Hematopoietic multipotent progenitor cell treated with erythropoietin and hydrocortisone succinate and interleukin-3 and kit ligand, for 17 days (in vitro differentiated cells): ENCODE data around the gene FABP6.
A peak's percentile ranks its signal among the peaks of the same experiment; 100 is the strongest.
"Not testable (repeated sequence)": the region's sequence is repeated elsewhere in the genome, so short reads cannot be mapped to it uniquely, and the experiment has no call there.

Experiments used
- DNase-seq: peaks from one replicate; pipeline ENCODE4 v3.0.0-alpha.2; 2015; ENCODE audit warnings: low spot score

Gene FABP6, protein sequence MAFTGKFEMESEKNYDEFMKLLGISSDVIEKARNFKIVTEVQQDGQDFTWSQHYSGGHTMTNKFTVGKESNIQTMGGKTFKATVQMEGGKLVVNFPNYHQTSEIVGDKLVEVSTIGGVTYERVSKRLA

DNA sequence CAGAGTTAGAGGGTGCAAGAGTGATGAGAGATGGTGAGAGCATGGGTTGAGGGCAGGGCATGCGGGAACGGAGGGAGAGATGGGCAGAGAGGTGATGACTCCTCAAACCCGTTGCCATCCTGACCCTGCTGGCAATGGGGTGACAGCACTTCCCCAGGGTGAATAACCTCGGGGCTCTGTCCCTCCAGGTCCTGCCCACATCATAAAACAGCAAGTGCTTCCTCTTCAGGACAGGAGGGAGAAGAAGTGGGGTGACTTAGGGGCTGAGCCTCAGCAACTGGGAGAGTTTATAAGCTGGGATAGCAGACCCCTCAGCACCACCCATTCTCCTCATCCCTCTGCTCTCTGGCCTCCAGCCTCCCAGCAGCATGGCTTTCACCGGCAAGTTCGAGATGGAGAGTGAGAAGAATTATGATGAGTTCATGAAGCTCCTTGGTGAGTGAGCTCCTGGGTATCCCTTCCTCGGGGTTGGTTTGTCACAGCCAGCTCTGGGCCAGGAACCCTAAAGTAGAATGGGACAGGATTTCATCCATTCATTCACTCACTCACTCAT is at the start of gene FABP6:
TSS of gene FABP6 (plus strand) at position 317 of the 553 bp plus-strand sequence. CDS start at position 369, 52 bp downstream.
- DNase-seq = no peak

DNA sequence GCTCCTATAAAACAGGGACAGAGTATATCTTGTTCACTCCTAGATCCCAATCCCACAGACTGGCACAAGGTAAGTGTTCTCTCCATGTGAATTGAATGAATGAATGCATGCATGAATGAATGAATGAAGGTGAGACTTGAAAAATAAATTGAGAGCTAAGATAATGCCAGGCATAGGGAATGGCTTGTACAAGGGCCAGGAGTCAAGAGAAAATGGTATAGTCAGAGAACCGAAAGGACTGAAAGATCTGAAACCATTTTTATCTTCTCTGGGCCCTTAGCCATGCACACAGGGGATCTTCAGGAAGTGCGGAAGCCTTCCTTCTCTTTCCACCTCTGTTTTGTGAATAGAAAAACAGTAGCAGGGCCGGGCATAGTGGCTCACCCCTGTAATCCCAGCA is 48.4 kb upstream of the FABP6 start:
- no peak for DNase-seq

DNA sequence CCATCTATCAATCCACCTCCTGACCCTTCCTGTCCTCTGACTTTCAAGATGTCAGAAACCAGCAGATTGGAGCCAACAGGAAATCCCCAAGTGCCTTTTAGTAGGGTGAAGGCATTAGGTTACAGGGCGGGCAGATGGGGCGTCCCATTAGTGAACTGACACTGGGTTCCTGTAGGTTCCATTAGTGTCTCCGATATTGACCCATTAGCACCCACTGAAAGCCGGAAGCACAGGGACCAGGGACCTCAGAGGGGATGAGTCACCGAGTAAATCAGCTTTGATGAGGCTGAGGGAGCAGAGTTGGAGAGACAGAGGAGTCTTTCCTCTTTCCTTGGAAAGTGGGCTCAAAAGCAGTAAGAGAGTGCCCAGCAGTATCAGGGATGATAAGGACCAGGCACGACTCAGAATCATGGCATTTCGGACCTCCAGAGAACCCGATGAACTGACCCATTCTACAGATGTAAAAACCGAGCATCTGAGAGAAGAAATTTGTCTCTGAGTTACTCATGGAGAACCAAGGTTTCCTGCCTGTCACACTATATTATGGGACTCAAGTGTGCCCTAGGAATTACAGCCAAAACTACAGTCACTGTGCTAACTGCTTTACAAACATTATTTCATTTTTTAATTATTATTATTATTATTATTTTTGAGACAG is 47.2 kb upstream of the FABP6 start:
- DNase-seq = no peak

DNA sequence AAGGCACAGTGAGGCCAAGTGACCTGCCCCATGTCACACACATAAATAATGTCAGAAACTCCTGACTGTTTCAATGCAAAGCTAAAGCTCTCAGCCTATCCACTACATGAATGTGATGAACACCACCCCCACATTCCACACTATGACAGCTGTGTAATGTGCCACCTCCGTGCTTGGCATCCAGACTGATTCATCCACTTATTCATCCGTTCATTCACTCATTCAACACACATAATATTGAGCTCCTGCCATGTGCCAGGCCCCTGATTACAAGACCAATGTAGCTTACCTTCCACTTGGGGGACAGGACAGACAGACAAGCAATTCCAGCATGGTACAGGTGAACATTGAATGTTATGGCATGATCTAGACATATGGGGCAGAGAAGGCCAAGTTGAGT is 46.2 kb upstream of the FABP6 start:
- DNase-seq = no peak

DNA sequence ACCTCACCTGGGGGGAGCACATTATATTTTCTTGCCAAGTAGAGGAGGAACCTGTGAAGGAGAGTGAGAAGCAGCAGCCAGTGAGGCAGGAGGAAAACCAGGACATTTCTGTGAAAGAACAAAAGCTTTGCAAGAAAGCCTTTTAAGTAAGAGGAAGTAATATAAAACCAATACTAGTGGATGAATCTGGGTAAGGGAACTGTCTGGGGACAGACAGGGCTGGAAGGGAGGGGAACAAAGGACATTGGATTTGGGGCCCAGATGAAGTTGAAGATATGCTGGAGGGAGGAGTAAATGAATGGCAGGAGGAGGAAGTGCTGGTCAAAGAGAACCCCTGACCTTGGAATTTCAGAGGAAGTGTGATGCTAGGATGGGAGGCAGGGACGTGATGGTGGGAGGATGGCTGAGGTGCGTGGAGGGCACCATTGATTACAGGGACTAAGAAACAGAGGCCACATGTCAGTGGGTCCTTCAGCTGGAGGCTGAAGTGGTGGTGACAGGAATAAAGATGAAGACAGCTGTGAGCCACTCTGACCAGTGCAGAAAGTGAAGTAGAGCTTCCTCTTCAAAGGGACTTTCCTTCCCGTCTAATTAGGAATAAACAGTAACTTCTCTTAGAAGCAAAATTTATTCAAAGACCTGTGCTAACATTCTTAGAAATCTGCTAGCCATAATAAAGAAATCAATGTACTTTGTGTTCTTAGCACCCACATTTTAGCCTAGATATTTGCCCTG is 43.5 kb upstream of the FABP6 start:
- no peak for DNase-seq

DNA sequence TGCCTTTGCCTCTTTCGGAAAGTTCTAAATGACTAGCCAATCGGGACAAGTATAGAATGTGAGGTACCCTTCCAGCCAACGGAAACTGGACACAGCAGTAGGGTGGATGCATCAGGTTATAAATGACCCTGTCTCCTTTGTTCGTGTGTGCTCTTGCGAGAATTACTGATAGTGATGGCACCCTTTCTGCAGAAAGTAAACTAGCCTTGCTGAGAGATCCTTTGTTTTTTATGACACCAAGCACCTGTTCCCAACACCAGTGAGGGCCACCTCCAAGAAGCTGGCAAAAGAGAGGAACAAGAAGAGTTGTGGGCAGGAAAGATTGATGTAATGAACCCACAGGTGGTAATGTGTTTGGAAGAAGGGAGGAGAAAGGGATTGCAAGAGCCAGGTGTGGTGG is 42.8 kb upstream of the FABP6 start:
- no peak for DNase-seq

DNA sequence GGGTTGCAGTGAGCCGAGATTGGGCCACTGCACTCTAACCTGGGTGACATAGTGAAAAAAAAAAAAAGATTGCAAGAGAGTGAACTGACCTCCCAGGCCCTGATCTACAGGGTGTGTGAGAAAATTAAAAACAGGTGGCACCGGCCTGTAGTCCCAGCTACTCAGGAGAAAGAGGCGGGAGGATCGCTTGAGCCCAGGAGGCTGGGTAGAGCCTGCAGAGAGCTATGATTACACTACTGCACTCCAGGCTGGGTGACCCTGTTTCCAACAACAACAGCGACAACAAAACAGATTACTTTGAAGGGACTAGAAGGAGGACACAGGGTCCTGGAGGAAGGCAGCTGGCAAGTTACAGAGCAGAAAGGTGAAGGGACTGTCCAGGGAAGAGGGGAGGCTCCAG is 42.2 kb upstream of the FABP6 start:
- no peak for DNase-seq

DNA sequence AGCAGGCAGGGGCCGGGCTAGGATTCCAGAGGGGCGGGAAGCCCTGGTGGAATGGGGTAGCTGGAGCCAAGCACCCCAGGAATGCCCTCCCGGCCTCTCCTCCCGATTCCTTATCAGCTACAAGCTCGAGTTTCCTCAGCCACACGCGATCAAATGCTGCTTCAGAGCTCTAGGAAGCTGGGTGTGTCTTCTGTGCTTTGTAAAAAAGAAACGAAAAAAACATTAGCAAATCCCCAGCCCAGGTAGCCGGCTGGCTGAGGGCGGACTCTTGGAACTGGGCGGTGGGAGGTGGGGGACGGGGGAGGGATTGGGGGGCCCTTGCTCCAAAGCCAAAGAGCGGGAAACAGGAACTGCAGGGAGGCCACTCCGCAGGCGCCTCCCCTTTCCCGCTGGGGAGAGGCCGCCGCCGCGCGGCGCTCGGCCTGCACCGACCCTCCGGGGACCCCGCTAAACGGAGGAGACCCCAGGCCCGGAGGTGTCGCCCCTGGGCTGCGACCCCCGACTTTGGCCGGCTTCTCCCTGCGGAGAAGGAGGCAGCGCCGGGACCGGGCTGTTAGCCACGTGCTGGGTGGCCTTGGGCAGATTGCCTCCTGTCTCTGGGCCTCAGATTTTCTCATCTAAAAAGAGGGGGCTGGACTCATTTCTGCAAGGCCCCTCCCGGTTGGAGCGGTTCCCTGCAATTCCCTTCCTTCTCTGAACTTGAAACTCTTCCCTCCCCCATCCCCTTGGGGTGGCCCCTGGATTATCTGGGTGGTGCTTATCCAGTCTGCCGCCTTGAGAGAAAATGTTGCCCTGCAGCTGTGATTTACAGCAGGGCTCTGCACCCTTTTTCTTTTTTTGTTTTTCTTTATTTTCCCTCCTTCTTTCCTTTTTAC is 40.9 kb upstream of the FABP6 start:
- no peak for DNase-seq

DNA sequence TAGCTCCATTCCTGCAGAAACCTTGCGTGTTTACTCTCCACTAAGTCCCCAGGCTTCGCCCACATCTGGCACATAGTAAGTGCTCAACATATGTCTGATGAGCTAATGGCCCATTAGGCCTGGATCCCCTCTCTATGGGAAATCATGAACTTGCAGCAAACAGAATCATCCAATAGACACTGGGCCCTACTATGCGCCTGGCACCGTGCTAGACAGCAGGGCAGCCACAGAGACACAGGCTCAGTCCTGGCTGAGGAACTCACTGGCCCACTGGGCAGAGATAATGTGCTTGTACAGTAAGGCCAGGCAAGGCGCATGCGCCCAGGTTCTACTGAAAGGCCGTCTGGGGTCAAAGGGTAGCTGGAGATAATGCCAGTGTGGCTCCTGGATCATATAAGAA is 36.9 kb upstream of the FABP6 start:
- no peak for DNase-seq

DNA sequence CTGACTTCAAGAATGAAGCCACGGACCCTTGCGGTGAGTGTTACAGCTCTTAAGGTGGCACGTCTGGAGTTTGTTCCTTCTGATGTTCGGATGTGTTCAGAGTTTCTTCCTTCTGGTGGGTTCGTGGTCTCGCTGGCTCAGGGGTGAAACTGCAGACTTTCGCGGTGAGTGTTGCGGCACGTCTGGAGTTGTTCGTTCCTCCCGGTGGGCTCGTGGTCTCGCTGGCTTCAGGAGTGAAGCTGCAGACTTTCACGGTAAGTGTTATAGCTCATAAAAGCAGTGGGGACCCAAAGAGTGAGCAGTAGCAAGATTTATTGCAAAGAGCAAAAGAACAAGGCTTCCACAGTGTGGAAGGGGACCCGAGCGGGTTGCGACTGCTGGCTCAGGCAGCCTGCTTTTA is 36.2 kb upstream of the FABP6 start:
- not testable (repeated sequence) for DNase-seq

DNA sequence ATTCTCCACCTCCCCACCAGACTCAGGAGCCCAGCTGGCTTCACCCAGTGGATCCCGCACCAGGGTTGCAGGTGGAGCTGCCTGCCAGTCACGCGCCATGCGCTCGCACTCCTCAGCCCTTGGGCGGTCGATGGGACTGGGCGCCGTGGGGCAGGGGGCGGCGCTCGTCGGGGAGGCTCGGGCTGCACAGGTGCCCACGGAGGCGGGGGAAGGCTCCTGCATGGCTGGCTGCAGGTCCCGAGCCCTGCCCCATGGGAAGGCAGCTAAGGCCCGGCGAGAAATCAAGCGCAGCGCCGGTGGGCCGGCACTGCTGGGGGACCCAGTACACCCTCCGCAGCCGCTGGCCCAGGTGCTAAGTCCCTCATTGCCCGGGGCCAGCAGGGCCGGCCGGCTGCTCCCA is 35.5 kb upstream of the FABP6 start:
- not testable (repeated sequence) for DNase-seq

DNA sequence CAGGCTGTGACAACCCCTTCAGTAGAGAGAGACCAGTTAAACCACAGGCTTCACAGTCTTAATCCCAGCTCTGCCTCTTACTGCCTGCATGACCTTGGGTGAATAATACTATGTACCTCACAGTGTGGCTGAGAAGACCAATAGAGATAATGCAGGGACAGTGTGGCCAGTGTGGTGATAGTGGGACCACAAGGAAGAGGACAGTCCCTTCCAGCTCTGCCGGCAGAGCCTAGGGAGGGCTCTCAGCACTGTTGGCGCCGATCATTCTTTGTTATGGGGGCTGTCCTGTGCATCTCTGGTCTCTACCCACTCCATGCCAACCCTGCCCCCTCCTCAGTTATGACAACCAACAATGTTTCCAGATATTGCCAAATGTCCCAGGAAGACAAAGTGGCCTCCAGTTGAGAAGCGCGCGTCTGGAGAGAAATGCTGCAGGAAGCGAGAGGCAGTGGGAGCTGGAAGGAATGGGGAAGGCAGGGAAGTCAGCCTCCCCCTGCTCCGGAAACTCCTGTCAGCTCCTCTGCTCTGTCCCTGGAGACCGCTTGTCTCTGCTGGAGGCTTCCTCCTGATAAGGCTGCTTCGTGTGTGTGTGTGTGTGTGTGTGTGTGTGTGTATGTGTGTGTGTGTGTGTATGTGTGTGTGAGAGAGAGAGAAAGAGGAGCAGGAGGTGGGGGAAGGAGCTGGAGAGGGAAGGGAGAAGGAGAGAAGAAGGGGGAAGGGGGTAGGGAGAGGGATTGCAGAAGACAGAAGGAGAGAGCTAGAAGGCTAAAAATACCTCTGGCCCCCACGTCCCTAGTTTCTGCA is 31.8 kb upstream of the FABP6 start:
- no peak for DNase-seq

DNA sequence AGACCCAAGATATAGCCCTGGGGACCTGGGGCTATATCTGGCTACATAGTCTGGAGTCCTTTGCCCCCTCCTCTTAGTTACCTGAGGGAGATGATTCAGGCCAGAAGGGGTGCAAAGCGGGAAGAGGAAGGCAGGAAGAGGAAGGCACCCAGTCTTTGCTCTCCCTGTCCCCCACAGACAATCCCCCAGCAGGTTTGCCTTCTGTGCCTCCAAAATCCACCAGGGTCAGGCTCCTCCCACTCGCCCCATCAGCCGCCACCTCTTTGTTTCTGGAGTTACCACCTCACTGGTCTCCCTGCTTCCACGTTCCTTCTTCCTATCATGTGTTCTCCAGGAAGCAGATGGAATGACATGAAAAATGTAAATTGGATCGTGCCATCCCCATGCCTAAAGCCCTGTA is 31.2 kb upstream of the FABP6 start:
- no peak for DNase-seq

DNA sequence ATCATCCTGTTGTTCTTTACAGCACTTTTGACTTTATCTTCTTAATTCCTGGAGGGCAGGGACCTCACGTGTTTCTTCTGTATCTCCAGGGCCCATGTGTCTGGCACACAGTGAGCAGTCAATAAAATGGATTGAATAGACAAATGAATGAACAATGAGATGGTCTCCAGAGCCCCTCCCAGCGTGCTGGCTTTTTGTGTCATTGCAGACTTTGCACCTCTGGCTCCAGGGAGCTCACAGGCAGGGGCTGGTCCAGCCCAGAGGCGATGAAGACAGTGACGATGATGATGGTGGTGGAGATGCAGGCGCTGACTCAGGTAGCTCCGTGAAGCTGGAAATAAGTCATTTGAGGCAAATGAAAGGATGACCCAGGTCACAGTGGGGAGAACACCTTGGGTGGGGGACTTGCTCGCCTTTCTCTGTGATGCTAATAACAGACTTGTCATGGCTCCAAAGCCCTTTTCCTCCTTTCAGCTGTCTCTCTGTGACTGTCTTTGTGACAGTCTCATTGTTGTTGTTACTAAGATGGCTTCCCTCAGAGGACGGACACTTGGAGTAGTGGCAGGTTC is 30.4 kb upstream of the FABP6 start:
- DNase-seq = no peak

DNA sequence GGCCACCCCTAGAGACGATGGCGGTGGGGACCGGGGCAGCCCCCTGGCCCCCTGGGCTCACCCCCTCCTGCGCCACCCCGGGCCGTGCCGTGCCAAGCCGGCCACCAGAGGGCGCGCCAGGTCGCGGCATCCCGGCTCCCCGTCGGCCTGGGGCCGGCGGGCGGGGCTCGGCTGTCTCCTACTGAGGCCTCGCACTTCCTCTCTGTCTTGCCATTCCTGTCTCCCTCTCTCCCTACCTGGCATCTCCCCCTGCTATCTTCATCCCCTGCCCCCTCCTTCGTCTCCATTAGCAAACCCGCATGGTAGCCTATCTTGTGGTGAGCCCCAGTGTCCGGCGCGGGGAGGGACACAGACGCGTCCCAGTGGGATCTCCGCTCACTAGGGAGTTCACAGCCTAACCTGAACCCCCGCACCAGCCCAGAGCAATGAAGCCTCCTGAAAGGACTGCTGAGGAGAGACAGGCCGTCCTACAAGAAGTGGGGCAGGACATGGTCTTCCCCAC is 29.8 kb upstream of the FABP6 start:
- peak; percentile 59 for DNase-seq

DNA sequence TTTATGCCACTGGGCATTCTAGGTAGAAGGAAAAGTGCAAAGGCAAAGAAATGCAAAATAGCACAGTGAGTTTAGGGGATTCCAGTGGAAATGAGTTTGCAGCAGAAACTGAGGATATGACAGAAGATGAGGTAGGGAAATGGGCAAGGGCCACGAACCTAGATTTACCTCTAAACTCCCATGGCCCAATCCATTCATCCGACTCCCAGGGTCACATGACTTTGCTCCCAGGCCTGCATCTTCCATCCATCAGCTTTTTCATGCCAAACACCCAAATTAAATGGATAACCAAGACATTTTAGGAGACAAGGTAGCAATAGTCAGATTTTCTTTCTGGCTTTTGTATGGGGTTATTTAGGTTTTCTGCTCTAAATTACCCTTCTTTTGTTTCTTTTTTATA is 22.2 kb upstream of the FABP6 start:
- DNase-seq = no peak

DNA sequence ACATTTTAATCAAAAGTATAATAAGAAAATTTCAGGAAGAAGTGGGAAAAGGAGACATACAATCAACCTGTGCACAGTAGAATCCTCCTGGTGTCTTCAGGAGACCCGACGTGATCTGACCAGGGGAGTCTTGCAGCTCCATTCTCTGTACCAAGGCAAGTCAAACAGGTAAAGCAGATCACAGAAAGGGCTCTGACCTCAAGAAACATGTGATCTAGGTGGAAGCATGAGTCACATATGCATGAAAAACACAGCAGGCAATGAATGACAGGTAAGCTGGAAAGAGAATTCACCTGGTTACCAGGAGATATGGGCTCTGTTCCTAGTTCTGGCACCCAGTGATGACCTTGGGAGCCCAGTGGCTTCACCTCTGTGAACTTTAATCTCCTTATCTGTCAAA is 19.4 kb upstream of the FABP6 start:
- DNase-seq = no peak

DNA sequence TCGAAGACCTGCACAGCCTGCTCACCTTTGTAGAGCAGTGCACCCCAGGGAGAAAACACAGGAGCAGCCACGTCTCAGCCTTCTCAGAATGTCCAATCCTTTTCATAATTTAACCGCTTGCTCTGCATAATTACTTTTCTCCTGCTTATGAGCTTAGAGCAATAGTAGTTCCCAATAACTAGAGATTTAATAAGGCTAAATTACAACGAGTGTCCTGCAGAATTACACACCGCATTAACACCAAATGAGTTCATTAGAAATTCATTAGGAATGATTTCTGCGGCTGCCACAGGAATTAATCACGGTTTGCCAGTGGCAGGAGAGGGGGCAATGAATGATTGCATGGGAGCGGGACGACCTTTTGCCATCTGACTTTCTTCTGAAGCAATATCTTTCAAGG is 18.7 kb upstream of the FABP6 start:
- DNase-seq = no peak

DNA sequence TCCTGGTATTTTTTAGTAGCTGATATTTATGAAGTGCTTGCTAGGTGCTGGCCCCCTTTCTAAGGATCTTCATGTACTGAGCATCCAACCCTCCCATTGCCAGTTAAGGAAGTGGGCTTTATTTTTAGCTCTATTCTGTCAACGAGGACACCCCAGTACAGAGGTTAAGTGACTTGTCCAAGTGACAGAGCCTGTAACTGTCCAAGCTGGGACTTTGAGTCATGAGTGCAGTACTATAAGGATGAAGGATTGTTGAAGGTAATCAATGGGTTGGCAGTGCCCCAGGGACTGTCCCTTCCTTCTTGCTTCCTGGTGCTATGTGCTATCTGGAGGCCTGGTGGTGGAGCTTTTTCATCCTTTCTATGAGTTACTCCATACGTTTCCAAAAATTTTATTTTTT is 18.0 kb upstream of the FABP6 start:
- no peak for DNase-seq

DNA sequence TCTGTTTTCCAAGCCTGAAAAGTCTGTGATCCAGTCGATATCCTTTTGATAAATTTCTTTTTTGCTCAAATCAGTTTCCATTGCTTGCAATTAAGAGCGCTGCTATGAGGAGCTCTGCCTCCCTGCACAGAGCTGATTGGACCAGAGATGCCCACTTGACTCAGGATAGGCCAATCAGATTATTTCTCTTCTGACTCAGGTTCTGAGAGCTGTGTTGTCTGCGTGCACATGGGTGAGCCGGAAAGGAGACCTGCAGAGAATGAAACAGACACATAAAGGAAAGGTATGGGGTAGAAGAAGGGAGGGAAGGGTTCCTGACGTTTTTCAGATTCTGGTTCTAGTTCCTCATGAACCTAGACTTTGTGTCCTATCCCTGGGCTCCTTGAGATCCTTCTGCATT is 15.8 kb upstream of the FABP6 start:
- DNase-seq = no peak

DNA sequence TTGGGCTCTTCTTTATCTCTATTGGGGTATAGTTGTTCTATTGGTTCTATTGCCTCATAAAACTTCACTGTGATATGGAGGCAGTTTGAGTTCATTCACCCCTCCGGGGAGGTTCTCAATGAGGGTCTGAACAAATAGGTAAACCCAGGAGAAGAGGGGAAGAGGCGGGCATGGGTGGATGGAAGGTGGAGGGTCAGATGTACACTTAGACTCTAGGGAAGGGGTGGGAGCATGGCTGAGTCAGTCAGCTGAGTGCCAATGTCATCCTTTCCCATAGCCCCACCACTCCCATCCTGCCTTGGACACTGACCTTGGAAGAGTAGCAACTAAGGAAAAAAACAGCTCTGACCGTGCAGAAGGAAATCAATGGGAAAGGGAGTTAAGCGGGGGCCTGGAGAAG is 9.9 kb upstream of the FABP6 start:
- no peak for DNase-seq
